Stimulated activated CD8-positive, alpha-beta memory T cell treated with anti-CD3 and anti-CD28 coated beads, Interleukin-7, amount 100 ng/mL, for 4 hours (primary cell): Measurements from ENCODE around the gene TFDP1.

Experiments
- DNase-seq, 2 donors: peaks; one replicate each; pipeline ENCODE4 v3.0.0-alpha.2; 2020; ENCODE audit warnings: low read depth in 2 of 2

Gene TFDP1

DNA sequence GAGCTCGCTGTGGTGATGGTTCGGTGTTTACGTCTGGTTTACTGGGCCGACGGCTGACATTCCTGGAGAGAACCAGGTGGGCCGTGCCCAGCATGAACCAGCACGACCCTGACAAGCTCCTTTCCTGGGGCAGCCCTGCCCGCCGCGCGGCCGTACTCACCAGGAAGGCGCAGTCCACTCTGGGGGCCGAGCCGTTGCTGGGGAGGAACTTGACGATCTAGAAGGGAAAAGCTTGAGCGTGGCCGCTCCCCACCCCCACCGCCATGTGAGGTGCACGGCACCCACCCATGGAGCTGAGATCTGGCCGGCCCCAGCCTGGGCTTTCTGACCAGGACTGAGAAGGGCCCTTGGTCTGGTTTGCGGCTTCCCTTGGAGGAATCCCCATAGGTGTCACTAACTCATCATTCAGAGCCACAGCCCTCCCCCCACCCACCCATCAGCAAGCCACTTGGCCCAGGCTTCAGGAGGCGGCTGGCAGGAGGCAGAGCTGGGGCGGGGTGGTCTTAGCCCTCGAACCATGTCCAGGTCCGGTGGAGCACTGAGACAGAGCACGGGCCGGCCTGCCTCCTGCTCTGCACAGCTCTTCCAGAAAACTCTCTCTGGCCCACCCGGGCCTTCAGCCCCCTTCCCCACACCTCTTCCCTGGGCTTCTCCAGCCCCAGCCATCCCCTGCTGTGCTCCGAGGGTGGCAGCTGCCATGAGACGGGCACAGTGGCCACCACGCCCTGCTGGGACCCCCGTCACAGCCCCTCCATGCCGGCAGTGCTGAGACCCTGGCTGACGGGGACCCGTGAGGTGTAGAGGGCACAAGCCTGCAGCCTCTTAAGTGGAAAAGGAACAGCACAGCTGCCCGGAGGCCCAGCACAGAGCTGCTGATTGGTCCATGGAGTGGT is 67.2 kb downstream of the TFDP1 start:
- no peak for DNase-seq

DNA sequence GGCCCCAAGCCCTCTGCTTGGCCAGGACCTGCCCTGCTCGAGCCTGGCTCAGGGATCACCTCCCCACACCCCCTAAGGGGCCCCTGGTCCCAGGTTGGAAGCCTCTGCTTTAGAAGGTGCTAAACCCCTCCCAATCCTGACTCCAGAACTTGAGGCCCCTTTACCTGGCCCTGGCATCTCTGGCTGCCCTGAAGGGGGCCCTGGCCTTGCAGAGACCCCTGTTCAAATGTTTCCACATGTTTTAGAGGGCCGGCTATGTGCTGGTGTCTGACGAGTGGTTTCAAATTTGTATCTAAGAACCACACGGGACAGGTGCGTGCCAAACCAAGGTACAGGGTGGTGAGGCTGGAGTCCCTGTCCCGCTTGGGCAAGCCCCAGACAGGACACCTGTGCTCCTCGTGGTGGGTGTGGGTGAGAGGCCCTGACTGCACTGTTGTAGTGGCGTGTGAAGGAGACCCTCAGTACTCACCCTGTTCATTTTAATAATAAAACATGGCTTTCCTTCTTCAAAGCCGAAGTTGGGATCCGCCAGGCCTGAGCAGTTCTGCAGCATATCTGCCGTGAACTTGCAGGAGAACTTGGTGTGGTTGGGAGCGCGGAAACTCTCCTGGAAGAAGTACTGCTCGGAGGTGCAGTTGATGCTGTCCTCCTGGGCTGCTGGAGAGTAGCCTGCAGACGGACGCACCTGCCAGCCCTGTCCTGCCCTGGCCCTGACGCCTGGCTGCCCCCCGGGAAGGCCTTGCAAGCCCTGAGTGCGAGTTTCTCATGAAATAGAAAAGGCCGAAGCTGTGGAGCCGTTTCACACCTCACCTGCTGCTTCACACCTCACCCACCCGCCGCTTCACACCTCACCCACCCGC is 68.1 kb downstream of the TFDP1 start:
- no peak for DNase-seq

DNA sequence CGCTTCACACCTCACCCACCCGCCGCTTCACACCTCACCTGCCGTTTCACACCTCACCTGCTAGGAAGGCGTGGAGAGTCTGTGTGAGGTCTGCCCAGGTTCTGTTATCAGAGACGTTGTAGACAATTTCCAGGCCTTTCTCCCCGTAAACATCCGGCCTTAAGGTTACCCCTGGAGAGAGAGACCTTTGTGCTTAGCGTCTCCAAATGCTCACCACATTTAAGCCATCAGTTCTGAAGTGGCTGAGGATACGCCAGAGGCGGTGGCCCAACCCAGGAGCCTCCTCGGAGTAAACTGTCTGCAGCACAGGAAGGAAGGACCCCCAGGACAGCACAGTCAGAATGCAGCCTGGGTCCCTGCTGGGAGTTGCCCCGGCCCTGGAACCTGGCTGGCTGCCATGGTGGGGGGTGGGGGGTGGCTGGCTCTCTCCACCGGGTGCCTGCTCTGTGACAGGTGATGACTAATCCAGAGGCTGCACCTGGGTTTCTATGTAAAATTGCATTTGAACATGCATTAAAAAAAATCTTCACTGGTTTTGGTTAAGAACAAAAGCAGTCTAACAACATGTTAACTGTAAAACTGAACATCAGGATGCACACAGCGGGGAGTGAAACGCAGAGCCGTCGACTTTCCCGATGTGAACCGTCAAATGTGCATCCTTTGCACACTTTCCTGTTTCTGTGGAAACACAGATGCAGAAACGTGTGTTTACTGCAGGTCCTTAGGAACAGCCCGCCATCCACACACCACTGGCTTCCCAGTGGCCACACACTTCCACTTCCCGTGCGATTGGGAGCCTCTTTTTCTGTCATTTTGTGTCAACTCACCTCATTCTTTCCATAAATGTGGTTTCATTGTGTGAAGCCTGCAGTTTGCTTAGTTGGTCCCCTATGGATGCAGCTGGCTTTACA is 69.0 kb downstream of the TFDP1 start:
- DNase-seq = no peak

DNA sequence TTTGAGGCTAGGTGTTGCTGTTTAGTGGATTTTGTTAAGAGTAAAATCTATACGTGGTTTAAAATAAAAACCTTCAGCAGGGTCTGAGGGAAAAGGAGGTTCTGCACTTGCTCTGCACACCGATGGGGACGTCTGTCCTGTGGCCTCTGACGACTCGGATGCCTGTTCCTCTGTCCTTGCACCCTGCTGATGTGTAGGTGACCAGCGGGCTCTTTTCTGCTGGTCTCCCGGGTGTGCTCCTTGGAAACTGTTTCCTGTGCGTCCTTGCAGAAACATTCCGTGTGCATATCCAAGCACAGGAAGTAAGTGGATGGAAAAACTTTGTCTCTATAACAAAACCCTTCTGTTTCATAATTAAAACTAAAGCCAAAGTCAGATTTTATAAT is 69.6 kb downstream of the TFDP1 start:
- no peak for DNase-seq

DNA sequence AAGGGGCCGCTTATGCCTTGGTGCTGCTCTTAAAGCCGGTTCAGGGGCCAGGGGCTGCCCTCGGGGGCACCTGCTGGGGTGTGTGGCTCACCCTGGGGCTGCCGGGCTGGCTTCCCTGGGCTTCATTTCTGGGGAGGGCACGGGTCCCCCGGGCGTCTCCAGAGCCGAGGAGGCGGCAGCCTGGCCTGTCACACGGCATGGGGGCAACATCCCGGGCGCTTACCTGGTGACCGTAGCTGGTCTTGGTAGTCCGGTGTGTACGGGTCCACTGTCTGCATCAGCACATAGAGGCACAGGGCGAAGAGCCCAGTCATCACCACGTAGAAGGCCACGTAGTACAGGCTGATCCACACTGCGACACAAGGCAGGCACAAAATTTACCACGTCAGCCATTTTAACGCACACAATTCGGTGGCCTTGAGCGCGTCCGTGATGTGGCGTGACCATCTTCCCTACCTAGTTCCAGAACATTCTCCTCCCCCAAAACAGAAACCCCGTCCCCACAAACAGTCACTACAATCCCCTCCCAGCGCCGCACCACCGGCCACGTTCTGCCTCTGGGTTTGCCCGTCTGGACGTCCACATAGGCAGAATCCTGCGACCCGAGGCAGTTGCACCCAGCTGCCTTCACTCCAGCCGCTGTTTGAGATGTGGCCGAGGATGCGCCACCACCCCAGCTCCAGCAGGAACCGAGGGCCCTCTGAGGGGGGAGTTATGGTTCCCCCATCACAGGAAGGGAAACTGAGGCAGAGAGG is 70.2 kb downstream of the TFDP1 start:
- no peak for DNase-seq

DNA sequence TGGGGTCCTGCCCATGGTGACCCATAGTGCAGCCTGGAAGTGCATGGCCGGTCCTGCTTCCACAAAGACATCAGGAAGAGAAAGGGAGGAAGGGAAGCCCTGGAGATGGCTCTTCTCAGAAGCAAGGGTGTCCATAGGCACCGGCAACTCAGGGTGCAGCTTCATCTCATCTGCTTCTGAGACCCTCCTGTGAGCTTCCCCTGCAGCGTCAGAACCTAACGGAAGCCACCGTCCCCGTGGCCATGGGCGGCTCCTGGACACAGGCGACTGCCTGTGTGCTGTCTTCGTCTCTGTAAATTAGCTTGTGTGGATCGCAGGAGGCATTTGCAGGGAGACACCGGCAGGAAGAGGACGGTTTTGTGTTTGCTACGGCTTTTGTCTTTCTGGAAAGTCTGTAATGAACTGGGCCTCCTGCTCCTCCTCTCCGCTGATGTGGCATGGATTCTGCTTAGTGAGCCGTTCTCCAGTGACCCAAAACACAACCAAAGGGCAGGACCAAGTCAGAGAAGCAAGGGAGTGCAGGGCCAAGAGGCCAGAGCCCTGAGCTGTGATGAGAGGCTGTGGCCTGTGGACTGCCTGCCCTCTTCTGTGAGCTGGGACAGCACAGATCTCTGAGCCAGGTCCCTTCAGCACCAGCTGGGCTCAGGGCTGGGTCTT is 70.9 kb downstream of the TFDP1 start:
- no peak for DNase-seq

DNA sequence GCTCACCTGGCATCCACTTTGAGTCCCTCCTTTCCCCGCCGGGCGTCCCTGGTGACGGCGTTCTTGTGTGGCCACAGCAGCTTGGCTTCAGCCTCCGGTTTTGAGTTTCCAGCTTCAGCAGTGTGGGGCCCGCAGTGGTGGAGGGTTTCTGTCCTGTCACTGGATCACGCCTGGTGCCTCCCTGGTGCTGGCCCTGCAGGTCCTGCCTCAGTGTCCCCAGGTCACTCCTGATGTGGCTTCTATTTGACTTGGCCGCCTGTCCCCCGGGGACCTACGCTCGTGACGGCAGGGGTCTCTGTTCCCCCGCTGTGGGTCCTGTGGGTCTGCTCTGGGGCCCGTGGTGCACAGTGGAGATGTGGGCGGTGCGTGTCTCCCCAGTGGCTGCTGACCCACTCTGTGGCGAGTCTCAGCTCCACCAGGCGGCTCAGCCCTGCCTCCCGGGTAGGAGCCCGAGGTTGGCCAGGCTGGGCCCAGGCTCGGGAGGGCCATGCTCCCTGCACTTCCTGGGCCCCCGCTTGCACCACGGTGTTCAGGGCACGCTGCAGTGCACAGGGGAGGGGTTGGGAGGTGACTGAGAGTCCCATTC is 71.5 kb downstream of the TFDP1 start:
- no peak for DNase-seq

DNA sequence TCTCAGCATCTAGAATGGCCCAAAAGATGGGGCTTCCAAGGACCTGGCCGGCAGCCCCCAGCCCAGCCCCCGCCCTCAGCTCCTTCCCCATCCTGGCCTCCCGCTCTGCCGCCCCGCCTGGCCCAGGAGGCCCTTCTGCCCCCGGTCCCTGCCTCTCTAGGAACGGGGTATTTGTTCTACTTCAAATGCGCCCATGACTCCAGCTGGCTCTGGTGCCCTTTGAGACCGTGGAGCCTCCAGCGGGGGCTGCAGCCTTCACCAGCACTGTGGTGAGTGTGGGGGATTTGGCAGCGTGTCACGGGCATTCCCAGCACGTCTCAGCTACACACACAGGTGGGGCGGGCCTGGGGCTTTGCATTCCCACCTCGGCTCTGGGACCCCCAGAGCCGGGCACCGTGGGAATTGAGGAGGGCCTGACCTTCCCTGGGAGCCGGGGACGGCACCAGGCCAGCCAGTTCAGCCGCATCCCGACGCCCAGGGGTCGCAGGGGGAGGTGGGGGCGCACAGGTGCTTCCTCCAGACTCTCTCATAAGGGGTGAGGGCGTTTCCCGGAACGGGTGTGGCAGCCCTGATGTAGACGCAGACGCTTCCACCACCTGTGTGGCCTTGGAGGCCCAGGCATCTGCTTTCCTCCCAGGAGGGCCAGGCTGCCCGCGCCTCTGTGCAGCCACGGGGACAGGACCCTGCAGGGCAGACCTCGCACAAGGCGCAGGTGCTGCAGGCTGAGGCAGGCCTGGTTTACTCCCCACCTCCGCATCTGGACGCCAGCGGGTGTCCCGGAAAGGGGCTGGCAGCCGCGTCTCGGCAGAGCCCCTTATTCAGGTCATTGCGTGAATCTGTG is 72.5 kb downstream of the TFDP1 start:
- DNase-seq = no peak

DNA sequence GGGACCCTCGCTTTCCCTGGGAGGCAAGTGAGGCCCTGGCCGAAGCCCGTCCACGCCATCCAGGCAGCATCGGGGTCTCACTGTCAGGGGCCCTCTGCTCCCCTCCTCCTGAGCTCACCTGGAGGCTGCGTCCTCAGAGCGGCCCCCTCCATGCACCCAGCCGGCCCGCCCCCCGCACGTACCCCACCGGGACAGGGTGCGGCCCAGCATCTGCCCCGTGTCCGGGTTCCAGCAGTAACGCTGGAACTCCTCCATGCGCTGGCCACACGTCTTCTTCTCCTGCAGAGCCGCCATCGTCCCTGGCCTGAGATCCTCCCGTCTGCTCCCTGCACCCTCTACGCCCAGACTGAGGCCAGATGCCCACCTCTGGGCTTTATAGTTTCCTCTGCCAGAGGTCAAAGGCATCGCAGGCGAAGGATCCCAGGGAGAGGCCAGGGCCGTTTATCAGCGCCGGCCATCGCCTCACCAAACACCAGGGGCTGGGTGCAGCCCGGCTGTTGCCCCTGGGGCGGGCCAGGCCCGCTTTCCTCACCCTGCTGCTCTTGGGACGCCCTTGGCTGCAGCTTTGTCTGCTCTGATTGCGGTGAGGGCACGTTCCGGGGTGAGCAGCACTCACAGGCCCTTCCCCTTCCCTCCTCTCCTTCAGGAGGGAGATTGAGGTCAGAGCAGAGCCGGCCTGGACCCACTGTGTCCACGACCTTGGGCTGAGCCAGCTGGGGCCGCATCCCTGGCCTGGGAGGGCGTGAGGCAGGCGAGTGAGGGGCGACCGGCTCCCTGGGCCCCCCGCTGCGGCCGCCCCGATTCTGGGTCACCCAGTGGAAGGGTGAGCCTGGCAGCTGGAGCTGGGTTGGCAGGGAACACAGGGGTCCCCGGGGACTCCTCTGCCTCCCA is 73.5 kb downstream of the TFDP1 start, which contains the start of gene ATP4B:
Gene ATP4B, minus strand, starts transcription at position 348 of the 891 bp plus-strand sequence. Its CDS starts 54 bp downstream, at position 294.
- no peak for DNase-seq

DNA sequence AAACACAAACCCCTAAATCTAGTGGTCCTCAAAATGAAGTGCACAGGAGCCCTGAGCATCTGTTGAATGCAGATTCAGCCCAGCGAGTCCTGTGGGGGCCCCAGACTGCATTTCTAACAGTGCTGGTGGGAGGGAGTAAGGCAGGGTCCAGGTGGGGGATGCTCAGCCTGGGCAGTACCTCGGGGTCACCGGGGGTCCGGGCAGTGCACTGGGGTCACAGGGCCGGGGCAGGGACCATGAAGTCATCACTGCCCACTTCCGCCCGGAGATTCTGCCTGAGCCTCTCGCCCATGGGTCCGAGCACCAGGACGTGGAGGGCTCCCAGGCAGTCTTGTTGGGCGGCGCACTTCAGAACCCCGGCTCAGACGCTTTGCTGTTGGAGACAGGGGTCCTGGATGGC is 74.3 kb downstream of the TFDP1 start:
- DNase-seq = no peak

DNA sequence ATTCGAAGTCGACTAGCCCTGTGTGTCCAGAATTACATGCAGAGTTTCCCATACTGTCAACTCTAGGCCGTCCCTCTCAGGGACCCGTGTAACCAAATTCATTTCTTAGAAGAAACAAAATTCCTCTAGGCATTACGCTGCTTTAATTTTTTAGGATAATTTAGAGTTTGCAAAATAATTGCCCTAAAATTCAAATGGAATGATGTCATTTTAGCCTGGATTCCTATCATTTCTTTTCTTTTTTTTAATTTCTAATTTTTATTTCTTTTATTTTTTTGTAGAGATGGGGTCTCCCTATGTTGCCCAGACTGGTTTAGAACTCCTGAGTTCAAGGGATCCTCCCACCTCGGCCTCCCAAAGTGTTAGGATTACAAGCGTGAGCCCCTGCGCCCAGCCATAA is 74.8 kb downstream of the TFDP1 start:
- no peak for DNase-seq

DNA sequence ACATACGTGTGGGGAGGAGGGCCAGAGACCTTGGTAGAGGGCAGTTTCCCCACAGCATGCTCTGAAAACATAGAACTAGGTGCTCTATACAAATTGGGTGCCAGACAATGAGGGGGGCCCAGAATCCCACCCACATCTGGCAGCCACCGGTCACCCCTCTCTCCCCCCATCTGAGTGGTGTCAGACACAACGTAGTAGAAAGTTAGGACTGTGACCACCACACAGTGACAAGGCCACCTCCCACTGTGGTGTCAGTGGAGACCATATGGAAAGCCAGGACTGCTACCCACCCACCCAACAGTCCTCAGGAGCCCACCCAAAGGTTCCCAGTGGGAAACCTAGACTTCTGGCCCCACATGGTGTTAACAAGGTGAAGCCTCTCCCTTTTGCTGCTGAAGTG is 75.5 kb downstream of the TFDP1 start:
- DNase-seq = no peak

DNA sequence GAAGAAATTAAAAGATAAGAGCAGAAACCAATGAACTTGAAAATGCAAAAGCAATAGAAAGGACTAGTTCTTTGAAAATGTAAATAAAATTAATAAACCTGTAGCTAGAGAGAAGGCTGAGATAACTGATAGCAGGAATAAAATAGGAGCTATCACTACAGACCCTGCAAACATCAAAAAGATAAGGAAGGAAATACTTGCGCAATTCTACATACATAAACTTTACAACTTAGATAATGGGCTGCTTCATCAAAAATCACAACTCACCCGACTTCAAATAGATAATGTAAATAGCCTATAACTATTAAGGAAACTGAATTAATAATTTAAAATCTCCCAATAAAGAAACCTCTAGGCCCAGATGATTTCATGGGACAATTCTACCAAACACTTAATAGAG is 77.0 kb downstream of the TFDP1 start:
- no peak for DNase-seq

DNA sequence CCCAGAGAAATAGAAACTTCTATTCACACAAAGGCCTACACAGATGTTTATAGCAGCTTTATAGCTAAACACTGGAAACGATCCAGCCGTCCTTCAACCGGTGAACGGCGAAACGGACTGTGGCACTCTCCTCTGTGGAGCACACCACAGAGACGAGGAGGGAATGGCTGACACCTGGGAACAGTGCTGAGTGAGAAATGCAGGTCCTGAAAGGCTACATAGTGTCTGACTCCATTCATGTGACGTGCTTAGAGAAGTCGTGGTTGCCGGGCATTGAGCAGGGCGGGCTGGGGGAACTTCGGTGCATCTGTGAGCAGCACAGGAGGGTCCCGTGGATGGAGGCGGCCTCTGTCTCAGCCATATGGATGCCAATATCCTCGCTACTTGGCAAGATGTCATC is 79.4 kb downstream of the TFDP1 start:
- no peak for DNase-seq

DNA sequence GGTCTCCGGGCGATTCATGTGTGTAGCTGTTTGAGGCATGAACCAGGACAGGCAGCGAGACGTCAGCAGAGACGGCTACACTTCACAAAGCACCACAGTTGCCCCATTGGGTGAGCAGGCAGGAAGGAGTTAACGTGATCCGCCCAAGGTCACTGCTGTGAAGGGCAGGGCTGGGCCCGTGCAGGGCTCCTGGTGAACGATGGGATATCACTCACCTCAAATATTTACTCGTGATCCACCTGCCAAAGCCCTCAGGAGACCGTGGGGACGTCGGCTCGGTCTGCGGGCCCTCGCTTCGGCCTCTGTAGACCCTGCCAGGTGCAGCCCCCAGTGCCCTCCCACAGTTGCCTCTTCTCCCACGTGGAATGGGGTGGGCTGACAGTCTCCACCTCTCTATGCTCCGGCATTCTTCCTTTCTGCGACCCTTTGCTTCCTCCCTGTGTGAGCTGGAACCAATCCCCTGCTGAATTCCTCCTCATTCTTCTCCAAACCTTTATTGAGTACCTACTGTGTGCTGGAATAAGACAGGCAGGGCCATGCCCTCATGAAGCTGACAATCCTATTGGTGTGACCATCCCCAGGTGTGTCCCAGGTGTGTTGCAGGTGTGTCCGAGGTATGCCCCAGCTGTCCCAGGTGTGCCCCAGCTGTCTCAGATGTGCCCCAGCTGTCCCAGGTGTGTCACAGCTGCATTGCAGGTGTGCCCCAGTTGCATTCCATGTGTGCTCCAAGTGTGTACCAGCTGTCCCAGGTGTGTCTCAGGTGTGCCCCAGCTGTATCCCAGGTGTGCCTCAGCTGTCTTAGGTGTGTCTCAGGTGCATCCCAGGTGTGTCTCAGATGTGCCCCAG is 80.4 kb downstream of the TFDP1 start:
- no peak for DNase-seq

DNA sequence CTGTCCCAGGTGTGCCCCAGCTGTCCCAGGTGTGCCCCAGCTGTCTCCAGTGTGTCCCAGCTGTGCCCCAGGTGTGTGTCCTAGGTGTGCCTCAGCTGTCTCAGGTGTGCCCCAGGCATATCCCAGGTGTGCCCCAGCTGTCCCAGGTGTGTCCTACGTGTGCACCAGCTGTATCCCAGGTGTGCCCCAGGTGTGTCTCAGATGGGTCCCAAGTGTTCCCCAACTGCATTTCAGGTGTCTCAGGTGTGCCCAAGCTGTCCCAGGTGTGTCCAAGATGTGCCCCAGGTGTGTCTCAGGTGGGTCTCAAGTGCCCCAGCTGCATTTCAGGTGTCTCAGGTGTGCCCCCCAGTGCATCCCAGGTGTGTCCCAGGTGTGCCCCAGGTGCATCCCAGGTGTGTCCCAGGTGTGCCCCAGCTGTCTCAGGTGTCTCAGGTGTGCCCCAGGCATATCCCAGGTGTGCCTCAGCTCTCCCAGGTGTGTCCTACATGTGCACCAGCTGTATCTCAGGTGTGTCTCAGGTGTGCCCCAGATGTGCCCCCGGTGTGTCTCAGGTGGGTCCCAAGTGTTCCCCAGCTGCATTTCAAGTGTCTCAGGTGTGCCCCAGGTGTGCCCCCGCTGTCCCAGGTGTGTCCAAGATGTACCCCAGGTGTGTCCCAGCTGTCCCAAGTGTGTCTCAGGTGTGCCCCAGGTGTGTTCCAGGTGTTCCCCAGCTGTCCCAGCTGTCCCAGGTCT is 81.2 kb downstream of the TFDP1 start:
- DNase-seq = no peak

DNA sequence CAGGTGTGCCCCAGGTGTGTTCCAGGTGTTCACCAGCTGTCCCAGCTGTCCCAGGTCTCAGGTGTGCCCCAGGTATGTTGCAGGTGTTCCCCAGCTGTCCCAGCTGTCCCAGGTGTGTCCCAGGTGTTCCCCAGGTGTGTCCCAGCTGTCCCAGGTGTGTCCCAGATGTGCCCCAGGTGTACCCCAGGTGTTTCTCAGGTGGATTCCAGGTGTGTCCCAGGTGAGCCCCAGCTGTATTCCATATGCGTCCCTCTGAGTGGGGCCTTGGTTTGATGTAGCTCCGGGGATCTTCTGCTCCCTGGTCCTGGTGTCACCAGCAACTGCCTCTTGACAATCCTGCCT is 81.7 kb downstream of the TFDP1 start:
- DNase-seq = no peak
